HCT116 (cell line): ENCODE measurements around the gene AKAP12. TPM values are rescaled to one million over a fixed set of nuclear protein-coding genes. Genes with fewer than 3 reads are reported as not detected.

Source experiments
- ATAC-seq: fragments of 200-7000 bp; cut with Tn5 transposase; 2 replicates; pipeline ENCODE4 v1.9.1; 2020; ENCODE audit warnings: mild to moderate bottlenecking, moderate library complexity
- BruUV-seq: library from RNA; stranded (reverse); fragments of 400-500 nt; replicated peaks from 2 replicates; lab custom pipeline; 2021; lab: Mats Ljungman, UMichigan
- CTCF ChIA-PET: fragments of 300-600 bp; sonication (Branson Sonifier 250); formaldehyde crosslinking; loops from one replicate; lab custom pipeline; 2021; ENCODE audit warnings: antibody characterized with exemption; lab: Charles Lee
- POLR2A ChIA-PET: fragments of 300-600, 350-600 bp; sonication (Branson Sonifier 250); formaldehyde crosslinking; loops from one replicate; lab custom pipeline; 2021; ENCODE audit warnings: antibody characterized with exemption; lab: Charles Lee
- RAD21 ChIA-PET, 2 experiments: fragments of 300-600 bp; sonication (Branson Sonifier 250); formaldehyde crosslinking; loops; one replicate each; lab custom pipeline; 2023; ENCODE audit warnings: low total read pairs in 2 of 2; ENCODE audit not compliant: uncharacterized antibody in 2 of 2, unreplicated experiment in 2 of 2, low non-redundant PET in 1 of 2; lab: Charles Lee
- DNase-seq: peaks from one replicate; pipeline ENCODE4 v3.0.0-alpha.2; 2010; ENCODE audit warnings: low read depth, low spot score
- H2AFZ ChIP-seq: fragments of 200-600 bp; shearing (Covaris generic), sonication (generic); 2 replicates; pipeline ENCODE4 v1.6.1; 2017; ENCODE audit warnings: low read depth, mixed run types, mixed read lengths, antibody characterized with exemption, low read length; ENCODE audit not compliant: poor library complexity, severe bottlenecking
- H3K27ac ChIP-seq: 2 replicates; pipeline ENCODE4 v1.5.1; 2012; ENCODE audit warnings: low read depth, low read length
- H3K27me3 ChIP-seq: fragments of 200-600 bp; sonication (generic); 2 replicates; pipeline ENCODE4 v1.6.1; 2016; ENCODE audit warnings: mixed run types, low read length, mixed read lengths; ENCODE audit not compliant: insufficient read depth
- H3K36me3 ChIP-seq, 2 experiments: fragments of 200-500 bp in 1 of 2; fragments of 200-600 bp in 1 of 2; sonication (Bioruptor generic) in 1 of 2; sonication (generic) in 1 of 2; 2 replicates each; pipeline versions ENCODE4 v1.5.1 to v1.6.1; 2014 to 2016; ENCODE audit warnings: low read length in 2 of 2, inconsistent platforms in 1 of 2, mixed read lengths in 1 of 2, mixed run types in 1 of 2; ENCODE audit not compliant: insufficient read depth in 2 of 2, control insufficient read depth in 1 of 2
- H3K4me1 ChIP-seq, 2 experiments: fragments of 200-600 bp in 1 of 2; sonication (generic) in 1 of 2; 2 replicates each; pipeline versions ENCODE4 v1.5.1 to v1.6.1; 2012 to 2017; ENCODE audit warnings: low read length in 2 of 2, inconsistent platforms in 1 of 2, mild to moderate bottlenecking in 1 of 2, mixed read lengths in 1 of 2, mixed run types in 1 of 2, moderate library complexity in 1 of 2; ENCODE audit not compliant: insufficient read depth in 2 of 2, control insufficient read depth in 1 of 2
- H3K4me2 ChIP-seq: fragments of 200-600 bp; sonication (generic); 2 replicates; pipeline ENCODE4 v1.6.1; 2017; ENCODE audit warnings: mixed run types, low read length, mixed read lengths
- H3K4me3 ChIP-seq, 2 experiments: fragments of 200-600 bp in 1 of 2; sonication (generic) in 1 of 2; replicated peaks in 1 of 2; 2 replicates each; pipeline ENCODE4 v1.5.1; 2011 to 2016; ENCODE audit warnings: low read length in 2 of 2, control low read depth in 1 of 2, low read depth in 1 of 2, mild to moderate bottlenecking in 1 of 2, mixed read lengths in 1 of 2, mixed run types in 1 of 2
- H3K79me2 ChIP-seq: fragments of 200-600 bp; sonication (generic); 2 replicates; pipeline ENCODE4 v1.6.1; 2017; ENCODE audit warnings: mild to moderate bottlenecking, mixed run types, low read length, moderate library complexity, mixed read lengths; ENCODE audit not compliant: insufficient read depth
- H3K9ac ChIP-seq: fragments of 200-600 bp; sonication (generic); 2 replicates; pipeline ENCODE4 v1.6.1; 2016; ENCODE audit warnings: low read length, mixed read lengths
- H3K9me2 ChIP-seq: fragments of 200-600 bp; sonication (generic), shearing (Covaris generic); 2 replicates; pipeline ENCODE4 v1.6.1; 2017; ENCODE audit warnings: mixed run types, mild to moderate bottlenecking, moderate library complexity; ENCODE audit not compliant: insufficient read depth
- H3K9me3 ChIP-seq, 2 experiments: fragments of 200-500 bp in 1 of 2; fragments of 200-600 bp in 1 of 2; sonication (Bioruptor generic) in 1 of 2; sonication (generic) in 1 of 2; 2 replicates each; pipeline ENCODE4 v1.6.1; 2014 to 2017; ENCODE audit warnings: low read length in 2 of 2, mixed read lengths in 2 of 2, inconsistent platforms in 1 of 2, low read depth in 1 of 2, mild to moderate bottlenecking in 1 of 2, mixed run types in 1 of 2, moderate library complexity in 1 of 2; ENCODE audit not compliant: control insufficient read depth in 1 of 2, insufficient read depth in 1 of 2
- H4K20me1 ChIP-seq: fragments of 200-600 bp; sonication (generic), shearing (Covaris generic); 2 replicates; pipeline ENCODE4 v1.6.1; 2017; ENCODE audit warnings: mixed run types, mild to moderate bottlenecking, moderate library complexity; ENCODE audit not compliant: insufficient read depth
- ATF3 ChIP-seq: IDR thresholded peaks from 2 replicates; pipeline ENCODE4 v1.6.1; 2012
- CBX3 ChIP-seq: IDR thresholded peaks from 2 replicates; pipeline ENCODE4 v1.6.1; 2012; ENCODE audit warnings: low read depth
- CEBPB ChIP-seq: IDR thresholded peaks from 2 replicates; pipeline ENCODE4 v1.6.1; 2012; ENCODE audit warnings: low read depth
- CTCF ChIP-seq, 3 experiments: fragments of 200-600 bp in 1 of 3; sonication (generic) in 1 of 3; IDR thresholded peaks in 2 of 3; conservative IDR thresholded peaks in 1 of 3; 2 replicates each; pipeline ENCODE4 v1.5.1; 2012 to 2017; ENCODE audit warnings: low read depth in 2 of 3, low read length in 2 of 3, antibody characterized with exemption in 1 of 3, borderline replicate concordance in 1 of 3, control low read depth in 1 of 3, mild to moderate bottlenecking in 1 of 3, mixed read lengths in 1 of 3, mixed run types in 1 of 3, moderate library complexity in 1 of 3; ENCODE audit not compliant: insufficient read depth in 1 of 3
- EGR1 ChIP-seq: IDR thresholded peaks from 2 replicates; pipeline ENCODE4 v1.6.1; 2012; ENCODE audit warnings: low read depth
- ELF1 ChIP-seq: IDR thresholded peaks from 2 replicates; pipeline ENCODE4 v1.6.1; 2012; ENCODE audit warnings: low read depth, borderline replicate concordance
- EZH2 ChIP-seq: fragments of 200-600 bp; sonication (generic); IDR thresholded peaks from 2 replicates; pipeline ENCODE4 v1.6.1; 2017; ENCODE audit warnings: antibody characterized with exemption, mixed run types
- EZH2phosphoT487 ChIP-seq: fragments of 200-600 bp; IDR thresholded peaks from 2 replicates; pipeline ENCODE4 v1.6.1; 2018; ENCODE audit warnings: antibody characterized with exemption, borderline replicate concordance
- FOSL1 ChIP-seq: IDR thresholded peaks from 2 replicates; pipeline ENCODE4 v1.6.1; 2012; ENCODE audit warnings: low read depth
- JUND ChIP-seq: IDR thresholded peaks from 2 replicates; pipeline ENCODE4 v1.6.1; 2012
- MAX ChIP-seq: IDR thresholded peaks from 2 replicates; pipeline ENCODE4 v1.6.1; 2012
- POLR2A ChIP-seq: IDR thresholded peaks from 2 replicates; pipeline ENCODE4 v1.7.0; 2011; ENCODE audit warnings: borderline replicate concordance; ENCODE audit not compliant: insufficient read depth, insufficient read length; ENCODE audit errors: extremely low read depth
- POLR2AphosphoS5 ChIP-seq: IDR thresholded peaks from 2 replicates; pipeline ENCODE4 v1.6.1; 2011; ENCODE audit warnings: mild to moderate bottlenecking, low read depth, low read length, moderate library complexity
- SIN3A ChIP-seq: IDR thresholded peaks from 2 replicates; pipeline ENCODE4 v1.6.1; 2012; ENCODE audit warnings: low read depth
- SP1 ChIP-seq: IDR thresholded peaks from 2 replicates; pipeline ENCODE4 v1.6.1; 2012; ENCODE audit warnings: low read depth
- TCF7L2 ChIP-seq: IDR thresholded peaks from 2 replicates; pipeline ENCODE4 v1.7.0; 2011; ENCODE audit warnings: borderline replicate concordance, inconsistent platforms; ENCODE audit not compliant: insufficient read depth, insufficient read length; ENCODE audit errors: extremely low read depth
- ZBTB33 ChIP-seq: IDR thresholded peaks from 2 replicates; pipeline ENCODE4 v1.6.1; 2011; ENCODE audit warnings: mild to moderate bottlenecking, low read length, moderate library complexity; ENCODE audit not compliant: insufficient replicate concordance; ENCODE audit errors: extremely low read depth
- intact Hi-C: fragments of 100-400 bp; cut with micrococcal nuclease; formaldehyde crosslinking; loops from 2 replicates; pipeline ENCODE4 v1.10.0; 2022
- total RNA-seq: library from RNA; stranded (reverse); gene quantifications from one replicate; pipeline ENCODE4 v1.2.1, GENCODE V29; 2021; ENCODE audit not compliant: unreplicated experiment
- TF ChIP-seq, protein P1 (sequence below): IDR thresholded peaks from 2 replicates; pipeline ENCODE4 v1.6.1; 2012; ENCODE audit warnings: low read depth

Gene AKAP12
- total RNA-seq, 1 experiment from 2014 or later = 1,220 TPM

DNA sequence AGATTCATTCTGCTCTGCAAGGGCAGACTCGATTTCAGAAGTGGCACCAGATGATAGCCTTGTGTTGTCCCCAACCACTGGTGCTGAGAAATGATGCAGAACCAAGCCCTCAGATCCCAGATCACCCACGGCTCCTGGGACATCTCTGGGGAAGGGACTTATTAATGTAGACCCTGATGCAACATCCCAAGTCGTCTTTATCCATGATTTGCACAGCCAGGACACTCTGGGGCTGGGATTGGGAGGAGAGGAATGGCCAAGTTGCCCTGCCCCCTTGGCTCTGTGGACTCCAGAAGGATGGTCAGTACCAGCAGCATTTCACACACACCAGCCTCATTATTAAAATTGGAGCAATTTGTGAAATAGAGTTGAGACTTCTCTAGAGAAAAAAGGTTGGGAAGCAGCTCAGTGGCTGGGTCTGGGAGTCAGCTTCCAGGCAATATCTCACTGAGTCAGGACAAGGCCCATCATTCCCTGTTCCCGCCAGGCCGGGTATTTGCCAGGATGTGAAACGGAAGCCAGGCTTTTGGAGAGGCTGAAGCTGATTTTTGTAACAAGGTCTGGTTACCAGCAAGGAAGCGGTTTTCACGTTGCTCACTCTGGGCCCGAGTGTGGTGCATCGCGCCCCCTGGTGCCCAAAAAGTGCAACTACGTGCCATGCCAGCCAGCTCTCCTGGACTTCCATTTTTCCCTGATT lies 84.2 kb downstream of the AKAP12 start:
- RAD21 ChIA-PET = interaction anchor here (0.5 to 2.2 kb wide), 11 partner anchors 11 to 432 kb away, joined by 3 to 28 read pairs (median 4); no protein-coding TSS in a partner anchor
- TF ChIP-seq ATF3 (no peak), EGR1 (no peak), CBX3 (peak; percentile 84; the same call in 1 of the 2 replicates), CEBPB (no peak), SP1 (peak; percentile 30; the same call in 1 of the 2 replicates), ZBTB33 (no peak), ELF1 (no peak), EZH2 (no peak), CTCF (IDR thresholded peaks at IDR 0.05 in 2 of 3, conservative IDR thresholded peaks at IDR 0.05 in 1 of 3; ENCODE audit: borderline replicate concordance in 1 of 3, insufficient read depth in 1 of 3, low read depth in 2 of 3, low read length in 2 of 3) (peak; percentile 65 to 98 (median 93)), EZH2phosphoT487 (no peak), POLR2AphosphoS5 (no peak; the same call in 1 of the 2 replicates), POLR2A (no peak), JUND (no peak), MAX (peak; percentile 46; the same call in 1 of the 2 replicates), FOSL1 (no peak), SIN3A (no peak), TCF7L2 (no peak)
- TF ChIP-seq, protein P1, sequence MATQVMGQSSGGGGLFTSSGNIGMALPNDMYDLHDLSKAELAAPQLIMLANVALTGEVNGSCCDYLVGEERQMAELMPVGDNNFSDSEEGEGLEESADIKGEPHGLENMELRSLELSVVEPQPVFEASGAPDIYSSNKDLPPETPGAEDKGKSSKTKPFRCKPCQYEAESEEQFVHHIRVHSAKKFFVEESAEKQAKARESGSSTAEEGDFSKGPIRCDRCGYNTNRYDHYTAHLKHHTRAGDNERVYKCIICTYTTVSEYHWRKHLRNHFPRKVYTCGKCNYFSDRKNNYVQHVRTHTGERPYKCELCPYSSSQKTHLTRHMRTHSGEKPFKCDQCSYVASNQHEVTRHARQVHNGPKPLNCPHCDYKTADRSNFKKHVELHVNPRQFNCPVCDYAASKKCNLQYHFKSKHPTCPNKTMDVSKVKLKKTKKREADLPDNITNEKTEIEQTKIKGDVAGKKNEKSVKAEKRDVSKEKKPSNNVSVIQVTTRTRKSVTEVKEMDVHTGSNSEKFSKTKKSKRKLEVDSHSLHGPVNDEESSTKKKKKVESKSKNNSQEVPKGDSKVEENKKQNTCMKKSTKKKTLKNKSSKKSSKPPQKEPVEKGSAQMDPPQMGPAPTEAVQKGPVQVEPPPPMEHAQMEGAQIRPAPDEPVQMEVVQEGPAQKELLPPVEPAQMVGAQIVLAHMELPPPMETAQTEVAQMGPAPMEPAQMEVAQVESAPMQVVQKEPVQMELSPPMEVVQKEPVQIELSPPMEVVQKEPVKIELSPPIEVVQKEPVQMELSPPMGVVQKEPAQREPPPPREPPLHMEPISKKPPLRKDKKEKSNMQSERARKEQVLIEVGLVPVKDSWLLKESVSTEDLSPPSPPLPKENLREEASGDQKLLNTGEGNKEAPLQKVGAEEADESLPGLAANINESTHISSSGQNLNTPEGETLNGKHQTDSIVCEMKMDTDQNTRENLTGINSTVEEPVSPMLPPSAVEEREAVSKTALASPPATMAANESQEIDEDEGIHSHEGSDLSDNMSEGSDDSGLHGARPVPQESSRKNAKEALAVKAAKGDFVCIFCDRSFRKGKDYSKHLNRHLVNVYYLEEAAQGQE = no peak

More for the DNA sequence above, 84.2 kb downstream of the AKAP12 start:
- Histone ChIP-seq H3K9me2 (no peaks in the 10 kb centered on the region), H3K36me3 (peaks cover 0 to 28% of the 10 kb centered on the region in 2 experiments; a peak in 2 of 4 replicates), H3K27ac (peak overlapping the region; percentile 65), H2AFZ (no peak overlapping the region), H3K27me3 (no peaks in the 10 kb centered on the region), H3K9ac (peak overlapping the region; percentile 75), H4K20me1 (peaks cover 7% of the 10 kb centered on the region; the same call in 1 of the 2 replicates), H3K4me2 (peak overlapping the region; percentile 74), H3K79me2 (peaks cover 98% of the 10 kb centered on the region), H3K4me3 (no peak overlapping the region), H3K4me1 (peaks cover 26 to 77% of the 10 kb centered on the region in 2 experiments), H3K9me3 (no peaks in the 10 kb centered on the region)
- BruUV-seq = no TSS peak
- ATAC-seq = peak; percentile 67
- POLR2A ChIA-PET = interaction anchor here (0.6 to 7.7 kb wide), 16 partner anchors 19 to 507 kb away, joined by 3 to 75 read pairs (median 9); no protein-coding TSS in a partner anchor
- DNase-seq = peak; percentile 72
- intact Hi-C loops = loop anchor here (1.0 to 5.0 kb wide), 4 partner anchors 117 to 431 kb away; no protein-coding TSS in a partner anchor
- CTCF ChIA-PET = interaction anchor here (0.8 to 3.5 kb wide), 26 partner anchors 11 to 507 kb away, joined by 3 to 60 read pairs (median 4); no protein-coding TSS in a partner anchor
